Tibial artery (tissue), 4 donors: Measurements from ENCODE around the gene FKBP5.
"Not testable (repeated sequence)": the region's sequence is repeated elsewhere in the genome, so short reads cannot be mapped to it uniquely, and the experiment has no call there.

Experiments used
- DNase-seq, 2 donors: peaks; one replicate each; pipeline ENCODE4 v3.0.0-alpha.2; 2019
- H3K27ac ChIP-seq, 2 donors: fragments of 200-600 bp; sonication (generic) in 1 of 2; 1 replicate in 1 of 2; 2 replicates in 1 of 2; pipeline ENCODE4 v1.5.1; 2018 to 2019; ENCODE audit warnings: mild to moderate bottlenecking in 1 of 2
- H3K27me3 ChIP-seq, 2 donors: fragments of 200-600 bp; sonication (generic) in 1 of 2; one replicate each; pipeline versions ENCODE4 v1.5.1 to v1.6.0; 2016 to 2019
- H3K36me3 ChIP-seq, 3 donors: fragments of 200-600 bp; sonication (generic) in 2 of 3; one replicate each; pipeline ENCODE4 v1.5.1; 2016 to 2019; ENCODE audit warnings: mild to moderate bottlenecking in 2 of 3
- H3K4me1 ChIP-seq, 4 donors: fragments of 200-600 bp; sonication (generic) in 2 of 4; 1 replicate in 3 of 4; 2 replicates in 1 of 4; pipeline ENCODE4 v1.5.1; 2016 to 2019
- H3K4me3 ChIP-seq, 2 donors: fragments of 200-600 bp; sonication (generic) in 1 of 2; 1 replicate in 1 of 2; 2 replicates in 1 of 2; pipeline ENCODE4 v1.5.1; 2018 to 2019; ENCODE audit warnings: mild to moderate bottlenecking in 2 of 2
- H3K9me3 ChIP-seq, 3 donors: fragments of 200-600 bp; sonication (generic) in 1 of 3; one replicate each; pipeline ENCODE4 v1.5.1; 2016 to 2019
- intact Hi-C: fragments of 100-400 bp; cut with DNase I; formaldehyde crosslinking; loops from one replicate; pipeline ENCODE4 v1.15.0; 2023; ENCODE audit warnings: low total_unique reads
- TF ChIP-seq, protein P1 (sequence below), 2 experiments: fragments of 200-600 bp in 1 of 2; fragments of 450-650 bp in 1 of 2; IDR thresholded peaks; one replicate each; pipeline ENCODE4 v1.5.1; 2017 to 2019; ENCODE audit warnings: antibody characterized with exemption in 2 of 2, mild to moderate bottlenecking in 1 of 2, moderate library complexity in 1 of 2

FKBP5 gene

DNA sequence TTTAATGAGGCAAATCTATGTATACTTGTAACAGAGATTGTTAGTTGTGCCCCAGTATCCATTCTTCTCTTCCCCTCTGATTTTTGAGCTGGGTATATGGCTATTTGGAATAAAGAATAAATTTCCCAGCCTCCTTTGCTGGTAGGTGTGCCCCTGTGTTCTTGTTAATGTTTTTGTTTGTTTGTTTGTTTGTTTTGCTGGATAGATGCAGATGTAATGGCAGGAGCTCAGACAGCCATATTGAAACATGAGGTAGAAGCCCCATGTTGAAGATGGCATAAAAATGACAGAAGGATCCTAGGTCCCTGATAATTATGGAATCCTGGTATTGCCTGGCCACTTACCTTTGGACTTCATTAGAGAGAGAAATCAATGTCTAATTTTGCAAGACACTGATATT, 19.9 kb upstream of the FKBP5 start:
- intact Hi-C loops = no loop called here
- Histone ChIP-seq H3K27ac (no peak overlapping the region), H3K9me3 (peaks cover 0 to 2% (median 0%) of the 10 kb centered on the region in 3 donors), H3K36me3 (no peaks in the 10 kb centered on the region), H3K27me3 (no peaks in the 10 kb centered on the region), H3K4me3 (no peak overlapping the region), H3K4me1 (no peaks in the 10 kb centered on the region)
- TF ChIP-seq, protein P1, sequence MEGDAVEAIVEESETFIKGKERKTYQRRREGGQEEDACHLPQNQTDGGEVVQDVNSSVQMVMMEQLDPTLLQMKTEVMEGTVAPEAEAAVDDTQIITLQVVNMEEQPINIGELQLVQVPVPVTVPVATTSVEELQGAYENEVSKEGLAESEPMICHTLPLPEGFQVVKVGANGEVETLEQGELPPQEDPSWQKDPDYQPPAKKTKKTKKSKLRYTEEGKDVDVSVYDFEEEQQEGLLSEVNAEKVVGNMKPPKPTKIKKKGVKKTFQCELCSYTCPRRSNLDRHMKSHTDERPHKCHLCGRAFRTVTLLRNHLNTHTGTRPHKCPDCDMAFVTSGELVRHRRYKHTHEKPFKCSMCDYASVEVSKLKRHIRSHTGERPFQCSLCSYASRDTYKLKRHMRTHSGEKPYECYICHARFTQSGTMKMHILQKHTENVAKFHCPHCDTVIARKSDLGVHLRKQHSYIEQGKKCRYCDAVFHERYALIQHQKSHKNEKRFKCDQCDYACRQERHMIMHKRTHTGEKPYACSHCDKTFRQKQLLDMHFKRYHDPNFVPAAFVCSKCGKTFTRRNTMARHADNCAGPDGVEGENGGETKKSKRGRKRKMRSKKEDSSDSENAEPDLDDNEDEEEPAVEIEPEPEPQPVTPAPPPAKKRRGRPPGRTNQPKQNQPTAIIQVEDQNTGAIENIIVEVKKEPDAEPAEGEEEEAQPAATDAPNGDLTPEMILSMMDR (IDR thresholded peaks at IDR 0.05) = no peak
- no peak for DNase-seq

DNA sequence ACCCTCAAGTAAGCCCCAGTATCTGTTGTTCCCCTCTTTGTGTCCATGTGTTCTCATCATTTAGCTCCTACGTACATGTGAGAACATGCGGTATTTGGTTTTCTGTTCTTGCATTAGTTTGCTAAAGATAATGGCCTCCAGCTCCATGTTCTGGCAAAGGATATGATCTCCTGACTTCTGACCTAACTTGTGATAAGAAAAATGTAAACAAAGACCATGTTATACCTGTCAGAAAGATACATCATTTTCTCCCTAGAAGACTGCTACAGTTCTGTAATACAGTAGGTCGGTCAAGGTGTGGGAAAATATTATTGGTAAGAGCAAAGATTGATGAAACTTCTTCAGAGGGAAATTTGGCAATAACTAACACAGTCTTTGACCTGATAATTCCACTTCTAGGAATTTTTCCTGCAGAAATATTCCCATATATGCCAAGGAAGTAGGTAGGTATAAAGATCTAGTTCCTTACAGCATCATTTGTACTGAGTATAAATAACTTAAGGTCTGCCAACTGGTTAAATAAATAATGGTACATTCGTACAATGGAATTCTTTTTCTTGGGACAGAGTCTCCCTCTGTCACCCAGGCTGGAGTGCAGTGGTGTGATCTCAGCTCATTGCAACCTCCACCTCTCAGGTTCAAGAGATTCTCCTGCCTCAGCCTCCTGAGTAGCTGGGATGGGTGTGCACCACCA, 19.1 kb upstream of the FKBP5 start:
- no peak overlapping the region for H3K27ac ChIP-seq
- H3K27me3 ChIP-seq = no peaks in the 10 kb centered on the region
- no peak for DNase-seq
- intact Hi-C loops = no loop called here
- TF ChIP-seq, protein P1 (IDR thresholded peaks at IDR 0.05) = no peak
- H3K4me1 ChIP-seq = no peaks in the 10 kb centered on the region
- no peak overlapping the region for H3K4me3 ChIP-seq
- no peaks in the 10 kb centered on the region for H3K36me3 ChIP-seq
- peaks cover 0 to 3% (median 0%) of the 10 kb centered on the region in 3 donors for H3K9me3 ChIP-seq

DNA sequence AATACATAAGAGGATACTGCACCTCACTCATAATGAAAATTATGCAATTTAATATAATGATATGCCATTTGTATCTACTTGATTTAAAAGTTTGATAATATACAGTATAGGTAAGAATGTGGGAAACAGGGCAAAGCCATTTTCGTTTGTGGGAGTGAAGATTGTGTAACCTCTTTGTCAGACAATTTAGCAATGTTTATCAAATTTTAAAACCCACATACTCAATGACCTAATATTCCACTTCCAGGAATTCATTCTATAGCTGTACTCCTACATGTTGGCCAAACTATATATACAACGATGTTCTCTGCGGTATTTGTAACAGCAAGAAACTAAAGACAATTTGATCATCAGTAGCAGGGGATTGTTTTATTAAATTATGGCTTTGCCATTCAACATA, 17.8 kb upstream of the FKBP5 start:
- H3K4me3 ChIP-seq = no peak overlapping the region

DNA sequence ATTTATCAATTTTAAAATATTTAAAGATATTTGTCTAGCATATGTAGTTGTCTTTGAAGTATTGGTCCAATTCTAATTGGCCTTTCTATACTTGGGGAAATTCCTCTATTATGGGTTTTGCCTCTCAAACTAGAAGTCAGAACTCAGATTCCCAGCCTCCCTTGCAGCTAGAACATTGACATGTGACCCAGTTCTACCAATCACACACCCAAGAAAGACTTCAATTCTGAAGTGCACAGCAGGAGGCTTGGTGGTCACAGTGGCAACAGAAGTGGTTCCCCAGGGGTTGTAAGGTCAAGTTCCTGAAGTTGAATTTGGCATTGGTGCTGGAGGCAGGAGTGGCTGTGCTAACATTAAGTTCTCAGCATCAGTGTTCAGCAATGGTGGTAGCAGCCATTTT, 14.8 kb upstream of the FKBP5 start:
- H3K4me1 ChIP-seq = no peaks in the 10 kb centered on the region
- TF ChIP-seq, protein P1 (IDR thresholded peaks at IDR 0.05) = no peak
- intact Hi-C loops = no loop called here
- no peaks in the 10 kb centered on the region for H3K36me3 ChIP-seq
- no peak for DNase-seq
- no peak overlapping the region for H3K27ac ChIP-seq
- H3K4me3 ChIP-seq = no peak overlapping the region
- H3K9me3 ChIP-seq = peaks cover 0 to 3% (median 0%) of the 10 kb centered on the region in 3 donors
- no peaks in the 10 kb centered on the region for H3K27me3 ChIP-seq

More for the DNA sequence above, 17.8 kb upstream of the FKBP5 start:
- DNase-seq = no peak
- Histone ChIP-seq H3K9me3 (peaks cover 0 to 3% (median 0%) of the 10 kb centered on the region in 3 donors), H3K36me3 (no peaks in the 10 kb centered on the region), H3K27me3 (no peaks in the 10 kb centered on the region), H3K27ac (no peak overlapping the region), H3K4me1 (no peaks in the 10 kb centered on the region)
- TF ChIP-seq, protein P1 (IDR thresholded peaks at IDR 0.05) = no peak
- intact Hi-C loops = no loop called here

DNA sequence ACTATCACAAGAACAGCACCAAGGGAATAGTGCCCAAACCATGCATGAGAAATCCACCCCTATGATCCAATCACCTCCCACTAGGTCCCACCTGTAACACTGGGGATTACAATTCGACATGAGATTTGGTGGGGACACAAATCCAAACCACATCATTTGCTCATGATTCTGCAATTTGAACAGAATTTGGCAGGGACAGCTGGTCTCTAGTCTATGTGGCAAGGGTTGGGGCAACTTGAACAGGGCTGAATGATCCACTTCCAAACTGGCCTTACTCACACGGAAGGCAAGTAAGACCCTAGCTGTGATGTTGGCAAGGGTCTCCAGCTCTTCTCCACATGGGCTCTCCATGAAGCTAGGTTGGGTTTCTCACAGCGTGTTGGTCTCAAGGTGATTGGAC, 10.1 kb upstream of the FKBP5 start:
- Histone ChIP-seq H3K36me3 (no peaks in the 10 kb centered on the region), H3K4me1 (no peaks in the 10 kb centered on the region), H3K27ac (no peak overlapping the region), H3K4me3 (no peak overlapping the region), H3K27me3 (no peaks in the 10 kb centered on the region), H3K9me3 (peaks cover 0 to 5% (median 3%) of the 10 kb centered on the region in 3 donors)
- TF ChIP-seq, protein P1 (IDR thresholded peaks at IDR 0.05) = no peak
- no peak for DNase-seq
- intact Hi-C loops = no loop called here

DNA sequence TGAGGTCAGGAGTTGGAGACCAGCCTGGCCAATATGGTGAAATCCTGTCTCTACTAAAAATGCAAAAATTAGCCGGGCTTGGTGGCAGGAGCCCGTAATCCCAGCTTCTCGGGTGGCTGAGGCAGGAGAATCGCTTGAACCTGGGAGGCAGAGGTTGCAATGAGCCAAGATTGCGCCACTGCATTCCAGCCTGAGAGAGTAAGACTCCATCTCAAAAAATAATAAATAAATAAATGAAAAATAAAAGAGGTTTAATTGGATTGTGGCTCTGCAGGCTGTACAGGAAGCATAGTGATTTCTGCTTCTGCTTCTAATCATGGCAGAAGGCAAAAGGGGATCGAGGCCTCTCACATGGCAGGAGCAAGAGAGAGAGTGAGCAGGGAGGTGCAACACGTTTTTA, 9.7 kb upstream of the FKBP5 start:
- H3K4me3 ChIP-seq, H3K27ac ChIP-seq, DNase-seq, intact Hi-C loops, H3K27me3 ChIP-seq, H3K4me1 ChIP-seq, H3K9me3 ChIP-seq, H3K36me3 ChIP-seq: not testable (repeated sequence)
